Activated naive CD8-positive, alpha-beta T cell treated with anti-CD3 and anti-CD28 coated beads for 36 hours (primary cell): Measurements from ENCODE around the gene IL4. TPM values are rescaled to one million over a fixed set of nuclear protein-coding genes. Genes with fewer than 3 reads are reported as not detected.

Experiments
- DNase-seq: peaks from one replicate; pipeline ENCODE4 v3.0.0; 2021
- H3K27ac Mint-ChIP-seq: one replicate; pipeline ENCODE4 v1.8.0; 2022; ENCODE audit warnings: mild to moderate bottlenecking, moderate library complexity, mixed read lengths
- H3K27me3 Mint-ChIP-seq: one replicate; pipeline ENCODE4 v1.8.0; 2022; ENCODE audit warnings: mild to moderate bottlenecking, mixed read lengths
- H3K36me3 Mint-ChIP-seq: one replicate; pipeline ENCODE4 v1.8.0; 2021; ENCODE audit warnings: mild to moderate bottlenecking, mixed read lengths
- H3K4me1 Mint-ChIP-seq: one replicate; pipeline ENCODE4 v1.8.0; 2021; ENCODE audit warnings: mixed read lengths
- H3K4me3 Mint-ChIP-seq: one replicate; pipeline ENCODE4 v1.8.0; 2022; ENCODE audit warnings: mild to moderate bottlenecking, moderate library complexity, mixed read lengths
- H3K9me3 Mint-ChIP-seq: one replicate; pipeline ENCODE4 v1.8.0; 2022; ENCODE audit warnings: mixed read lengths
- total RNA-seq, 2 experiments: library from RNA; stranded (reverse); gene quantifications; one replicate each; pipeline ENCODE4 v1.2.3, GENCODE V29; 2021

IL4 gene
- total RNA-seq, 2 experiments from 2014 or later, result not detected

DNA sequence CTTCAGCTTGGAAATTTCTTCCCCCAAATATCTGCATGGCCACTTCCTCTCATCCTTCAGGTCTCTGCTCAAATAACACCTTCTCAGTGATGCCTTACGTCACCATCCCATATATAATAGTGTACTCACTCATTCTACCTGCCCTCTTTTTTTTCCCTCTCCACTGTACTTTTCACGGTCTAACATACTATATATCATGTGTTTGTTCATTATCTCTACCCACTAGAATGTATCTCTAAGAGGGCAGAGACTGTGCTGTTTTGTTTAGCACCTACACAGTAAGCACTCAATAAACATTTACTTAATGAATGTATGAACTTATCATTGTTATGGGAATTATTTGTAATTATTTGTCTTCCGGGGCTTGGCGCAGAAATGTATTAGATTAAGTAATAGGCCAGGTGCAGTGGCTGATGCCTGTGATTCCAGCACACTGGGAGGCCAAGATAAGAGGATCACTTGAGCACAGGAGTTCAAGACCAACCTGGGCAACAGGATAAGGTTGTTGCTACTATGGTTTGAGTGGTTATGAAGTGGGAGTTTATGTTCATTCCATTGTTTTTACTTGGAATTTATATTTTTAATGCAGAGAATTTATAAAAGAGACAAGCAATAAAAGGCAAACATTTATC lies 21.8 kb upstream of the IL4 start:
- Mint-ChIP-seq H3K4me1 (peaks cover 10% of the 10 kb centered on the region), H3K4me3 (no peak overlapping the region), H3K27me3 (peaks cover 41% of the 10 kb centered on the region), H3K36me3 (peaks cover 9% of the 10 kb centered on the region), H3K27ac (no peak overlapping the region), H3K9me3 (peaks cover 17% of the 10 kb centered on the region)
- no peak for DNase-seq

DNA sequence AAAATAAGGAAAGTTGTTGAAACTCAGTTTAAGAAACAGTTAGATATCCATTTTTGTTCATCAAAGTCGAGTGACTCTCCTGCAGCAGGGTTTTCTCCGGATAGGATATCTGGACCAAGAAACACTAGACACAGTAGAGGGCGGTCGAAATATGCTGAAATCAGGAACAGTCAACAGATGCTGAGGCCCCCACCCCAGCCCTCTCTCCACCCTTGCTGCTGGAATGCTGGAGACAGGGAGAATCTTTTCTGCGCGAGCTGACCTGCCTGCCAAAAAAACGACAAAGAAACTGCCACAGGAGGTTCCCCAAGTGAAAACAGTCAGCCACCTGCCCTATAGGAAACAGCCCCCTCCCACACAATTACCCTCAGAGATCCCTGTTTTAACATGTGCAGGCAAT lies 20.1 kb upstream of the IL4 start:
- Mint-ChIP-seq H3K27ac (no peak overlapping the region), H3K36me3 (peaks cover under 1% of the 10 kb centered on the region), H3K27me3 (peaks cover 53% of the 10 kb centered on the region), H3K9me3 (peaks cover 9% of the 10 kb centered on the region), H3K4me3 (no peak overlapping the region), H3K4me1 (peaks cover 19% of the 10 kb centered on the region)
- DNase-seq, result no peak

DNA sequence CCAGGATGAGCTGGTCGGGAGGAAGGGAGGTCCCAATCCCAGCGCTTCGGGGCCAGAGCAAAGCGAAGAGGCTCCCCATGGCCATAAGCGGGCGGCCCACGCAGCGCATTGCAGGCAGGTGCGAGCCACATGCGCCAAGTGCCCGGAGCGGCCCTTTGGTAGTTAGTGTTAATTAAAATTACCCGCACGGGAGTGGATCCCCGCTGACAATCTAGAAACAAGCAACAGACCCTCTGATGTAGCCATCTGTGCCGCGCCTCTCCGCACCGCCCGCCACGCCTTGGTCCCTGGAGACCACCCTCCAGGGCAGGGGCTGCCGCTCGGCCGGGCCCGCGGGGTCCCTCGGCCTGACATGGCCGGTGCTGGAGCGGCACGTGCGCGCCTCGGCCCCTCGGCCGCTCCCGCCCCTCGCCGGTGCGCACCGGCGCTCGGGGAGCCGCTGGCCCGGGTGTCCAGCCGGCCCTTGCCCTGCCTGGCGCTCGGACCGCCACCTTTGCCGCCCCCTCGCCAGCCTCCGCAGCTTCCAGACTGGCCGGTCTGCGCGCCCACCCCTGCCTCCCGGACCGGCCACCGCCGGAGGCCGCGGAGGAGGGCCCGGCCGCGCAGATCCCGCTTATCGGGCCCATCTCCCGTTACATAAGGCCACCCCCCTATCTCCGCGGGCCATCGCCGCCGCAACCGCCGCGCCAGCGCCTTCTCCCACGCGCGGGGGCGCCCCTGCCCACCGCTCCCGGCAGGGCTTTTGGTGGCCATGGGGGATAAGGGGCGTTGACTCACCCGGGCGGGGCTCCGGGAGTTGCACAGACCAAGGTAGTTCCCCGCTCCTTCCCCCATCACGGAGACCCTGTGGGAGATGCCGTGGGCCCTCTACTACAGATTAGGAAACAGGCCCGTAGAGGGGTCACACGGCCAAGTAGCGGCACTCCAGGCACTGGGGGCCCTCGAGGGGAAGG lies 17.7 kb upstream of the IL4 start:
- Mint-ChIP-seq H3K4me3 (peak overlapping the region; percentile 53), H3K27ac (no peak overlapping the region), H3K9me3 (peaks cover 2% of the 10 kb centered on the region)

DNA sequence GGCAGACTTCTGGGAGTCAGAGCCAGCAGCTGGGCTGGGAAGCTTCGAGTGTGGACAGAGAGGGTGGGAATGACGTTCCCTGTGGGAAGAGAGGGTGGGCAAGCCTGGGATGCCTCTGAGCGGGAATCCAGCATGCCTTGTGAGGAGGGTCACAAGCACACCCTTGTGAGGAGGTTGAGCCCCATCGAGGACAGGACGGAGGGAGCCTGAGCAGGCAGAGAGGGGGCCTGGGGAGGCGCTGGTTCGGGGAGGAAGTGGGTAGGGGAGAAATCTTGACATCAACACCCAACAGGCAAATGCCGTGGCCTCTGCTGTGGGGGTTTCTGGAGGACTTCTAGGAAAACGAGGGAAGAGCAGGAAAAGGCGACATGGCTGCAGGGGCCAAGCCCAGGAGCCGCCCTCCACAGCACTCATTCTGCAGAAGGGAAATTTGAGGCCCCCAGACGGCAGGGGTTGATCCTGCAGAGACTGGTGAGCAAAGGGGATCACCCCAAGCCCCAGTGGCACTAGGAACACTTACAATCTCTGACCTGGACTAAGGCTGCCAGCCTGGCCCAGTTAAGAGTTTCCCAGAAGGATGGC lies 16.9 kb upstream of the IL4 start:
- peaks cover under 1% of the 10 kb centered on the region for H3K9me3 Mint-ChIP-seq
- peaks cover 29% of the 10 kb centered on the region for H3K4me1 Mint-ChIP-seq
- no peaks in the 10 kb centered on the region for H3K36me3 Mint-ChIP-seq
- H3K4me3 Mint-ChIP-seq, result peak overlapping the region; percentile 53
- no peak for DNase-seq
- peaks cover 51% of the 10 kb centered on the region for H3K27me3 Mint-ChIP-seq
- H3K27ac Mint-ChIP-seq, result no peak overlapping the region

More for the DNA sequence above, 17.7 kb upstream of the IL4 start:
- Mint-ChIP-seq H3K4me1 (peaks cover 21% of the 10 kb centered on the region), H3K36me3 (no peaks in the 10 kb centered on the region), H3K27me3 (peaks cover 53% of the 10 kb centered on the region)
- peak; percentile 54 for DNase-seq

DNA sequence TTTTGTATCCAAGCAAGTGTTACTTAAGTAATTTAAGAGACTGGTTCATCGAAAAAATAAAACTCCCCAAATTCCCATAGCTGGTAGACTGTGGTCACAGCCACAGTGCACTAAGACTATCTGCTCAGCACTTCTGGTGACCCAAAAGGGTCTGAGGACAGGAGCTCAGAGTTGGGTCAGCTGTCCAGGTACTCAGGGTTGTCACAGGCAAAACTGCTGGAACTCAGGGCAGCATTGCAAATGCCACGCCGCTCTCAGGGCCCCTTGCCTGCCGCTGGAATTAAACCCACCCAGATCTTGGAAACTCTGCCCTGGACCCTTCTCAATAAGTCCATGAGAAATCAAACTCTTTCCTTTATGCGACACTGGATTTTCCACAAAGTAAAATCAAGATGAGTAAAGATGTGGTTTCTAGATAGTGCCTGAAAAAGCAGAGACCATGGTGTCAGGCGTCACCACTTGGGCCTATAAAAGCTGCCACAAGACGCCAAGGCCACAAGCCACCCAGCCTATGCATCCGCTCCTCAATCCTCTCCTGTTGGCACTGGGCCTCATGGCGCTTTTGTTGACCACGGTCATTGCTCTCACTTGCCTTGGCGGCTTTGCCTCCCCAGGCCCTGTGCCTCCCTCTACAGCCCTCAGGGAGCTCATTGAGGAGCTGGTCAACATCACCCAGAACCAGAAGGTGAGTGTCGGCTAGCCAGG lies 16.0 kb upstream of the IL4 start, which contains the start of gene IL13:
IL13 (plus strand) TSS at position 498 of the 705 bp plus-strand sequence; CDS start at position 512, 14 bp downstream.
- Mint-ChIP-seq H3K9me3 (no peaks in the 10 kb centered on the region), H3K27ac (no peak within 1 kb of the TSS), H3K27me3 (peaks cover 46% of the 10 kb centered on the region), H3K4me1 (peaks cover 31% of the 10 kb centered on the region), H3K36me3 (no peaks in the 10 kb centered on the region), H3K4me3 (no peak within 1 kb of the TSS)
- DNase-seq, result no peak

DNA sequence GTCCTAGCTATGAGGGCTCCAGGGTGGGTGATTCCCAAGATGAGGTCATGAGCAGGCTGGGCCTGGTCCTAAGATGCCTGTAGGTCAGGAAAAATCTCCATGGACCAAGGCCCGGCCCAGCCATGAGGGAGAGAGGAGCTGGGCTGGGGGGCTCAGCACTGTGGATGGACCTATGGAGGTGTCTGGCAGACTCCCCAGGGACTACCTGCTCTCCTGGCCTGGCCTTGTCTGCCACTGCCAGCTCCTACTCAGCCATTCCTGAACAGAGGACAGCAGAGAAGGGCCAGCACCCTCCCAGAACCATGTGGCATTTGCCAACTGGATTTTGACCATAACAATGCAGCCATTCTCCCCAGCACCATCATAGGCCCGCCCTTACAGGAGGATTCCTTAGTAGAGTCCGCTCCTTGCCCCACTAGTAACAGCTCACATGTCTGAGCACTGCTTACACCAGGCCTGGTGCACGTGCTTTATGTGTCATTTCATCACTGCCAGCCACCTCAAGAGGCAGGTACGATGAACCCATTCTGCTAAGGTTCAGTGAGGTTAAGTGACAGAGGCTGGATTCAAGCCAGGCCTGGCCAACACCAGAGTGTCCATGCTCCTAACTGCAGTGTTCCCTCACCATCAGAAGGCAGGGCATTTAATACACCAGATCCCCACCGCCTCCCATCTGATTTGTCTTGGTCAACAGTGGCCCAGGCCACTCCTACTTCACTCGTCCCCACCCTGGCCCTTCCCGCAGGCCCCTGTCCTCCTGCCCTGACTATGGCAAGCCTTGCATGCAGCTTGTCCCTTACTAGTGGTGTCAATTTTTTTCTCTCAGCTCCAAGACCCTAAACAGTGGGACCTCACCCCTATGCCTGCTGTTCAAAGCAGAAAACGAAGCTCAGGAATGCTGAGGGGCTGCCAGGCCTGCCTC lies 15.1 kb upstream of the IL4 start:
- no peak for DNase-seq
- no peak overlapping the region for H3K4me3 Mint-ChIP-seq

DNA sequence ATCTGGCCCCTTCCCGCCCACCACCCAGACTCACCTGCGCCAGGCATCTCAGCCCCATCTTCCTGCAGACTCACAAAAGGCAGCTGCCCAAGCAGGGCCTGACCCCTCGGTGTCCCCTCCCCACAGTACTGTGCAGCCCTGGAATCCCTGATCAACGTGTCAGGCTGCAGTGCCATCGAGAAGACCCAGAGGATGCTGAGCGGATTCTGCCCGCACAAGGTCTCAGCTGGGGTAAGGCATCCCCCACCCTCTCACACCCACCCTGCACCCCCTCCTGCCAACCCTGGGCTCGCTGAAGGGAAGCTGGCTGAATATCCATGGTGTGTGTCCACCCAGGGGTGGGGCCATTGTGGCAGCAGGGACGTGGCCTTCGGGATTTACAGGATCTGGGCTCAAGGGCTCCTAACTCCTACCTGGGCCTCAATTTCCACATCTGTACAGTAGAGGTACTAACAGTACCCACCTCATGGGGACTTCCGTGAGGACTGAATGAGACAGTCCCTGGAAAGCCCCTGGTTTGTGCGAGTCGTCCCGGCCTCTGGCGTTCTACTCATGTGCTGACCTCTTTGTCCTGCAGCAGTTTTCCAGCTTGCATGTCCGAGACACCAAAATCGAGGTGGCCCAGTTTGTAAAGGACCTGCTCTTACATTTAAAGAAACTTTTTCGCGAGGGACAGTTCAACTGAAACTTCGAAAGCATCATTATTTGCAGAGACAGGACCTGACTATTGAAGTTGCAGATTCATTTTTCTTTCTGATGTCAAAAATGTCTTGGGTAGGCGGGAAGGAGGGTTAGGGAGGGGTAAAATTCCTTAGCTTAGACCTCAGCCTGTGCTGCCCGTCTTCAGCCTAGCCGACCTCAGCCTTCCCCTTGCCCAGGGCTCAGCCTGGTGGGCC lies 13.9 kb upstream of the IL4 start:
- Mint-ChIP-seq H3K9me3 (no peaks in the 10 kb centered on the region), H3K27ac (no peak overlapping the region), H3K4me3 (no peak overlapping the region)

More for the DNA sequence above, 15.1 kb upstream of the IL4 start:
- Mint-ChIP-seq H3K27ac (no peak overlapping the region), H3K9me3 (no peaks in the 10 kb centered on the region), H3K4me1 (peaks cover 38% of the 10 kb centered on the region), H3K27me3 (peaks cover 42% of the 10 kb centered on the region), H3K36me3 (no peaks in the 10 kb centered on the region)

DNA sequence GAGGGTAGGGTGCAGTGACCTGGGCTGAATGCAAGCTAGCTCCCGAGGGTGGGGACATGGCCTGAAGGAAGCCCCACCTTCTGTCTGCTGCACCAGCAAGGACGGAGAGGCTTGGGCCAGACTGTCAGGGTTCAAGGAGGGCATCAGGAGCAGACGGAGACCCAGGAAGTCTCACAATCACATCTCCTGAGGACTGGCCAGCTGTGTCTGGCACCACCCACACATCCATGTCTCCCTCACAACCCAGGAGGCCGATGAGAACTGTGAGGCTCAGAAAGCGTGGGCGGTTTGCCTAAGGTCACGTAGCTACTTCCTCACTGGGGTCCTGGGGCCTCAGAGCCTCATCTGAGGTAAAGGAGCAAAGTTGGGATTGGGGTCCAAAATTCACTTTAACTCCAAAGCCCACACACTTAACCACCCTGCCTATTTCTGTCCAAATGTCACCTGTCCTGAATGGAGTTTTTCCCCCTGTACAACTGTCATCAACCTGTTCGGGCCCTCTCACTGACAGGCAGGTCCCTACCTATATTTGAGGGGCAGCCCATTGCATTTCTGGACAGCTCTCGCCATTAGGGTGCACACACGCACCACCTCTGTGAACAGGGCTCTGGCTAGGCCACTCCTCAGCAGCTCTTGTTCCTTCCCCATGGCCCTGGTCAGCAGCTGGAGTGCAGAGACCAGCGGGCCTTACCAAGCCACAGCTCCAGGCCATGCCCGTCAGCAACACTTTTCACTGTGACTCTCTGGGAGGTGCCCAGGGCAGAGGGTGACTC lies 12.4 kb upstream of the IL4 start:
- no peak overlapping the region for H3K27ac Mint-ChIP-seq
- no peaks in the 10 kb centered on the region for H3K36me3 Mint-ChIP-seq
- peaks cover 18% of the 10 kb centered on the region for H3K27me3 Mint-ChIP-seq
- no peaks in the 10 kb centered on the region for H3K9me3 Mint-ChIP-seq
- H3K4me1 Mint-ChIP-seq, result peaks cover 39% of the 10 kb centered on the region
- no peak overlapping the region for H3K4me3 Mint-ChIP-seq
- DNase-seq, result no peak

More for the DNA sequence above, 13.9 kb upstream of the IL4 start:
- H3K27me3 Mint-ChIP-seq, result peaks cover 30% of the 10 kb centered on the region
- H3K4me1 Mint-ChIP-seq, result peaks cover 39% of the 10 kb centered on the region
- H3K36me3 Mint-ChIP-seq, result no peaks in the 10 kb centered on the region
- no peak for DNase-seq

DNA sequence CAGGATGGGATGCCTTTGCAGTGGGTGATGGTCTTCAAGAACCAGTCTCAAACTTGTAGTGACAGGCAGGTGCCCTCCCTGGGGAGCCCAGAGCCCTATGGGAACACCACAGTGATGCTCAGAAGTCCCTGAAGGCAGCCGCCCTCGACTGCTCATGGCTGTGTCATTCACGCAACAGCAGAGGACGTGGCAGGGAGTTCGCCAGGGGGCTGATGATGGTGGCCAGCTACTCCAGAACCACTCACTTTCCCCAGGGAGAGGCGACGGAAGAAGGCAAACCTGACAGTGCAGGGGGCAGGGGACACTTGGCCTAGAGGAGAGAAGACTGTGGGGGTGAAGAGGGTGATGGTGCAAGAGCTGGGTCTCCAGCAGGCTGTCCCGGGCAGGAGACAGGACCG lies 11.8 kb upstream of the IL4 start:
- Mint-ChIP-seq H3K4me1 (peaks cover 33% of the 10 kb centered on the region), H3K36me3 (no peaks in the 10 kb centered on the region), H3K9me3 (no peaks in the 10 kb centered on the region), H3K27me3 (peaks cover 15% of the 10 kb centered on the region), H3K27ac (no peak overlapping the region), H3K4me3 (no peak overlapping the region)
- no peak for DNase-seq

DNA sequence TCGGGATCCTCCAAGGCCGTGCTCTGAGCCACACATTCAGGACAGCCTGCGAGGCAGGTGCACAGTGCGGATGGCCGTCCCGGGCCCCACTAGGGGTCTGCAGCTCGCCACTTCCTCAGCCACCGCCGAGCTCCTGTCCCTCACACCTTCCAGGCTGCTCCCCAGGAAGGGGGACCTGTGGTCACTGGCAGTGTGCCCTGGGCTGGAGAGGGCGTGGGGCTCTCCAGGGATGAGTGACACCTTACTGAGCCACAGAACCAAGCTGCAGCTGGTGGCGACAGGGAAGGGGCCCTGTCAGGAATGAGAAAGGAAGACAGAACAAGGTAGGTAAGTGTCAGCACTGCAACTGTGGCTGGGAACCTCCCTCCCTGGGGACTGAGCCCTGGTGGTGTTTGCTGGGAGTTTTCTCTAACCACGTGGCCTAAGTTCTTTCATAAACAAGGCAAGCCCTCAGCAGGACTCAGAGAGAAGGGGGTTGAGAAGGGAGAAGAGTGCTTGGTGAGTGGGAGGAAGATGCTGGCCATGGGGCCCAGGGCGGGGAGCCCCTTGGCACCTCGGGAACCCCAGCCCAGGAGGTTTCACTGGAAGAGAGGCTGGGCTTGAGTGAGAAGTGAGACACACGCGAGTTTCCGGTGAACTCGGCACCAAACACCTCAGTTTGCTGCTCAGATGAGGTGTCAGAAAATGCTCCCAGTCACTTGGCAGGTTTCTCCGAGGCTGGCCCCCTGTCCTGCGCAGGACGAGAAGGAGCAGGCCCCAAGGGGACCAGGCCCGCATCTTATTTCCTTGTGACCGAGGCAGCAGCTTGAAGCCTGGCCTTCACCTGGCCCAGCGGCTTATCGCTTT lies 10.6 kb upstream of the IL4 start:
- H3K27me3 Mint-ChIP-seq, result peaks cover 4% of the 10 kb centered on the region
- DNase-seq, result peak; percentile 42
- peak overlapping the region; percentile 59 for H3K27ac Mint-ChIP-seq
- peaks cover 24% of the 10 kb centered on the region for H3K4me1 Mint-ChIP-seq
- no peaks in the 10 kb centered on the region for H3K9me3 Mint-ChIP-seq
- H3K36me3 Mint-ChIP-seq, result no peaks in the 10 kb centered on the region
- H3K4me3 Mint-ChIP-seq, result no peak overlapping the region

DNA sequence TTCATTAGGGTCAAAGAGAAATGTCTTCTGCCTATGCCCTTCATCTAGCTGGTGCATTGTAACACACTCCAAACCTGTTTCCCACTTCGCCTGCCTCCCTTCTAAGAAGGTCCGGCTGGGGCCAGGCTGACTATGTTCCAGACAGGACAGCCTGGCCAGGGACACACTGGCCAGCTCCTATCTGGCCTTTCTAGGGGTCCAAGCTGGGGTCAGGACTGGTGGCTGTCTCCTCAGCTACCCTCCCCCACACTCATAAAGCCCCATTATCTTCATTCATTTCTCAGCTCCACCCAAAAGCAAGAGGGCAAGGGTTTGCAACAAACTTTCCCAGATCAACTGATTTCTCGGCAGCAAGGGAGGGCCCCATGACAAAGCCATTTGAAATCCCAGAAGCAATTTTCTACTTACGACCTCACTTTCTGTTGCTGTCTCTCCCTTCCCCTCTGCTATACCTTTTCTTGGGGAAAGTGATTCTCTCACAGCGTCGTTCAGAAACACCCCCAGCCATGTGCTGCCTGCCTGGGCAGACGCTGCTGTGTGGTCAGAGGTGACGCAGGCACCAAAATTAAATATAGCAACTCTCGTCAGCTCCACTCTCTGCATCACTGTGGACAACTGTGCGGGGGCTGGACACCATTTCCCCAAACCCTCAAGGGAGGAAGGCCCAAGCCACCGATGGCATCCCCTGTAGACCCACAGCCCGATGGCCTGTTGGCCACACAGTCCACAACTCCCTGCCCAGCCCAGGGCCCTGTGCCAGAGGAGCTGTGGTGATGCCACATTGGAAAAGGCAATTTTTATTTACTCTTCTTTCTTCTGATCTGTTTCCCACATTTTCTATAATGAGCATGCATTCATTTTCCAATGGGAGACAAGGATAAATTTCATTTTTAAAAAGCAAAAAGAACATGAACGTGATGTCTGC lies 9.8 kb upstream of the IL4 start:
- Mint-ChIP-seq H3K27ac (no peak overlapping the region), H3K36me3 (no peaks in the 10 kb centered on the region), H3K27me3 (peaks cover 3% of the 10 kb centered on the region), H3K9me3 (no peaks in the 10 kb centered on the region), H3K4me3 (no peak overlapping the region), H3K4me1 (peaks cover 24% of the 10 kb centered on the region)
- no peak for DNase-seq
